ENCODE measurements around the gene UNC5C. TPM values are rescaled to one million over a fixed set of nuclear protein-coding genes. Genes with fewer than 3 reads are reported as not detected.

UNC5C gene
- total RNA-seq, 2 donors from 2014 or later, result not detected

DNA sequence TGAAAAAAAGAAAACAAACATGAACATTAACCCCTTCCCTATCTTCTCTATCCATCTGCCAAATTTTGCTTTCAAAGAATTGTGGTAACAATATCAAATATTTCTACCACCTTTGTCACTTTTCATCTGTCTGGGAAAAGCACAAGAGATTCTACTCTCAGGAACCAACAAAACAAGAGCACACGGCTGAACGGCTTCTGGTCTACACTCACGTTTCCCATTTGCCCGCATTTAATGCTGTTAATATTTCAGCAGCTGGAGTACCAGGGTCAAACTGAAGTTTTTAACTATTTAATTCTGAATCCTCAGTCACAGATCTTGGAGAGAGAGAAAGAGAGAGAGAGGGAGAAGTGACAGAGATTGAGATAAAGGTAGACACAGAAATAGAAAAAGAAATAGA, 91.4 kb downstream of the UNC5C start:
- Mint-ChIP-seq H3K36me3 (no peaks in the 10 kb centered on the region), H3K27ac (no peak overlapping the region), H3K9me3 (peaks cover 0 to 4% of the 10 kb centered on the region in 2 donors)
- ATAC-seq, result no peak
- DNase-seq (ENCODE audit: low spot score in 2 of 2), result no peak

DNA sequence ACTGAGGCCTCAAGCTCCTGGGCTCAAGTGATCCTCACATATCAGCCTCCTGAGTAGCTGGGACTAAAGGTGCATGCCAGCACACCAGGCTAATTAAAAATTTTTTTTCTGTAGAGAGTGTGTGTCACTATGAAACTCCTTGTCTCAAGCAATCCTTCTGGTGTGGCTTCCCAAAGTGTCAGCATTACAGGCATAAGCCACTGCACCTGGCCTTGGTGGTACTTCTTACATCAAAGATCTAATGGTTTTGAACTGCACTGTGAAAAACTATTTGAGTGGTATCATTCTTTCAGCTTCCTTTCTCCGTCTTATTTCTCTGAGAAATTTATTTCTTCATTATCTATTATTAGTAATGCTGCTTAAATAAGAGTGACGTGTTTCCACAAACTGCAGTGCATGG, 98.5 kb downstream of the UNC5C start:
- Mint-ChIP-seq H3K36me3 (no peaks in the 10 kb centered on the region), H3K27ac (no peak overlapping the region), H3K9me3 (no peaks in the 10 kb centered on the region)
- DNase-seq (ENCODE audit: low spot score in 2 of 2) (no peak), ATAC-seq (no peak)

DNA sequence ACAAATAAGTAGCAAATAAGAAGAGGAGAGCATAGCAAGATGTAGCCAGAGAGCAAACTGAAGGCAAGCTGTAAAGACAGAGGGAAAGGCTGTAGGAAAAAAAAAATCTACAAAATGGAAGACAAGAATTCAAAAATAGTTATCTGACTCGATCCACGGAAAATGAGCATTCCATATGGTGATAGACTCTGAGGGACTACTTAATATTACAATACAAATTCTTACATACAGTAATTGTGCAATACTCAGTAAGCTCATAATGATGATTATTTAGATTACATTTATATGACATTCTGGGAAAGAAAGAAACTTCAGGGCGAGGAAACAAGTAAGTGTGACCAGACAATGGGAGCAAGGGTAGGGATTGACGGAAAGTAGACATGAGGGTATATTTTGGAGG, 102.6 kb downstream of the UNC5C start:
- ATAC-seq (no peak), DNase-seq (ENCODE audit: low spot score in 2 of 2) (no peak)
- Mint-ChIP-seq H3K9me3 (no peaks in the 10 kb centered on the region), H3K27ac (no peak overlapping the region), H3K36me3 (no peaks in the 10 kb centered on the region)

DNA sequence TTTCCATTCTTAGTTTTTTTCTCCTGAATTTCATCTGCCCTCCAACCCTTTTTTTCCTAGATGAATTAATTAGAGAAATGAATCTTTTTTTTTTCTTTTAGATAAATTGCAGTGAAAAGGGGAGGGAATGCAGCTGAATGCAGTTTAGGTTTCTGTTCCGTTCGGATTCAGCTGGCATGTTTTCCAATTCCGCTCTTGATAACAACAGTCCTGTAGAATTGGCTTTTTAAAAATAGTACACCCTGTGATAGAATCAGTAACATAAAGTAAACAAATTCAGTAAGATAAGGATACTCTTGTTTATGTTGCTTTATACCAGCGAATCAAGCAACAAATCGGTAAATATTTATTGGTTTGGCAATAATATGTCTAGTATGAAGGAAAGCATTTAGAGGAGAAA, 103.5 kb downstream of the UNC5C start:
- no peaks in the 10 kb centered on the region for H3K9me3 Mint-ChIP-seq
- H3K27ac Mint-ChIP-seq, result no peak overlapping the region
- no peaks in the 10 kb centered on the region for H3K36me3 Mint-ChIP-seq
- no peak for DNase-seq (ENCODE audit: low spot score in 2 of 2)
- no peak for ATAC-seq

DNA sequence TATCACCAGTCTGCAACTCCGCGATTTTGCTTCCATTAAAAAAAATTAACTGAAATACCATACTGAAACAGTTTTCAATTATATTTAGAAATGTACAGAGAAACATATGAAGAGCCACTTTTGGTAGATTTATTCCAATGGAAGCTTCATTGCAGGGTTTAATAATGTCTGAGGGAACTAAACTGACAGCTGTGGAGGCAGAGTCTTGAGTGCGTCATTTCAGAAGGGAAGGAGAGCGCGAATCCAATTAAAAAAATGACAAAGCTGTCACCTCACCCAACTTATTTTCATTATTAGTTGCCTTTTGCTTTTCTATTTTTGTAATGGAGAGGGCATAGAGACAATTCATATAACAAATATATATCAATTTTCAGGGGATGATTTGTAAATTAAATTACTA, 104.0 kb downstream of the UNC5C start:
- DNase-seq (ENCODE audit: low spot score in 2 of 2) (no peak), ATAC-seq (no peak)
- Mint-ChIP-seq H3K36me3 (no peaks in the 10 kb centered on the region), H3K27ac (no peak overlapping the region), H3K9me3 (no peaks in the 10 kb centered on the region)

DNA sequence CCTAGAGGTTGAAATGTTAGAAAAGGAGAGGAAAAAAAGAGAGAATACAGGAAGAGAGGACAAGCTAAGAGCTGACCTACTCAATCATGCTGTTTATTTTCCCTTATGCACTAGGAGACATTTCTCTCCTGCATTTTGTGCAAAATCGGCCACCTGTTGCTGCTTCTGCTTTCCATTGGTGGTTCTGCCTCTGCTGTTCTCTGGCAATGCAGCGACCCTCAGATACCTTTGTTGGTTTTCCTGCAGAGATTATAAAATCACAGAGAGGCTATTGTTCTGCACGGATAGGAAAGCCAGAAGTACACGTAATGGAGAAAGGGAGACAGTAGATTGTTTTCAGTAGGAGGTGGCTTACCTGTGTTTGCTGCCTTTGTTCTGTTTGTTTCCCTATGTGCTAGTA, 108.9 kb downstream of the UNC5C start:
- Mint-ChIP-seq H3K27ac (no peak overlapping the region), H3K9me3 (no peaks in the 10 kb centered on the region), H3K36me3 (no peaks in the 10 kb centered on the region)
- DNase-seq (ENCODE audit: low spot score in 2 of 2) (no peak), ATAC-seq (no peak)

DNA sequence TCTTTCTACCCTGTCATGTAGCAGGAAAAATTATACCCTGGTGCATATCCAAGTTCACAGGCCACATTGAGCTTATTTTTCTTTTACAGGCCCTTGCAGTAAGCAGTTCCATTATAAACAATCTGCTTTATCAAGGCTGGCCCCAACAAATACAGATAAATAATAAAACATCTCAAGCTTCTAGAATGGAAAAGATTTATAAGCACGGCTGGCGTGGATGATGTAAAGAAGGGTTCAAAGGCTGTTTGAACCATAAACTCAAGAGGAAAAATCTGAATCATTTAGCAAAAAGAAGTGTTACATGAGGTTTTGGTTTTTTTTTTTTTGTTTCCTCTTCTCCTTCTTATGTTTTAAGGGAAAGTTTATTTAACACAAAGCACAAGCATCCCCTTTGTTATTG, 109.7 kb downstream of the UNC5C start:
- DNase-seq (ENCODE audit: low spot score in 2 of 2) (no peak), ATAC-seq (no peak)
- H3K9me3 Mint-ChIP-seq, result no peaks in the 10 kb centered on the region
- no peaks in the 10 kb centered on the region for H3K36me3 Mint-ChIP-seq
- H3K27ac Mint-ChIP-seq, result no peak overlapping the region

DNA sequence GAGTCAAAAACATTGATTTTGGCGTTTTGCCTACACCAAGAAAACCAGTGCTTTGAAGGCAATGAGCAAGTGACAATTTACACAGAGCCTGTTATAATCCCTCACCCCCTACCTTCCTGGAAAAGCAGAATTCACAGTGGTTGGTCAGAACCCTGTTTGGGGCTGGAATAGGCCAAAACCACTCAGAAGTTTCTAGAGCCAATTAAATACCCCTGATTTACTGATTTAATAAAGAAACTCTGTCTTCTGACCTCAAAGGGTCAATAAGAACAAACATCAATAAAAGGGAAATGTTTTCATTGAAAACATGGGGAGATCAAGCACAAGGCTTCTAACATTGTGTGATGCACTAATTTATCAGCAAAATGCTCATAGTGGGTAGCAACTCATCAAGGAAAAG, 116.3 kb downstream of the UNC5C start:
- Mint-ChIP-seq H3K9me3 (no peaks in the 10 kb centered on the region), H3K27ac (no peak overlapping the region), H3K36me3 (no peaks in the 10 kb centered on the region)
- DNase-seq (ENCODE audit: low spot score in 2 of 2) (no peak), ATAC-seq (no peak)

DNA sequence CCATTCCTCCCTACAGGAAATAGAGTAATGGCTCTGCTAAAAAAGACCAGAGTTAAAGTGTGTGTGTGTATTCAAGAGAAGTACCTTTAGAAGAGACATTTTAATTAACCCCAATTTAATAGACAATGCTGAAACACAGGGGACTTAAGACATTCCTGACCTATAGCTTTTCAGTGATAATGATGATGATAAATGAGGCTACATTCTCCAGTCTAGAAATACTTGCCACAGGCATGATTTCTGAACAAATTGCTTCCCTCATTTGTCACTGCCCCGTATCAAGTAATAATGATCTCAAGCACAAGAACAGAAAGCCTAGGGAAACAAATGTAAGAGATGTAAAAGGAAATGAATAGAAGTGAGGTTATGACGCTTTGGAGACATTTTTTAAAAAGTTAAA, 117.1 kb downstream of the UNC5C start:
- Mint-ChIP-seq H3K27ac (no peak overlapping the region), H3K9me3 (no peaks in the 10 kb centered on the region), H3K36me3 (no peaks in the 10 kb centered on the region)
- DNase-seq (ENCODE audit: low spot score in 2 of 2) (no peak), ATAC-seq (no peak)

DNA sequence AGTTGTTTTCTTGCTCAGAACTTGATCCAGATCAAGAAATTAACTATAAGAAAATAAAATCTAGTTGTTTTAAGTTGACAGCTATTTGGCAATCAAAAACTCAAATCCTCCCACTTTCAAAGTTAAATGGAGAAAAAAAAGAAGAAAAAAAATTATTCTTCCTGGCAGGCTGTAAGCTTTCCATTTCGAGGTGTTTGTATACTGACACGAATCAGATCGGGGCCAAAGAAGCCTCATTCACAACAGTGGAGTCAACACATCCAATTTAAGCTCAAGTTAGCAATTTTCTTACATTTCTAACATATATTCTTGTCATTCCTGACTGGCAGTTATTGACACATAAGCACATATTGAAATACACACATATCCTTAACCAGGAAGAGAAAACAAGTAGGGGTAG, 119.4 kb downstream of the UNC5C start:
- Mint-ChIP-seq H3K36me3 (no peaks in the 10 kb centered on the region), H3K9me3 (no peaks in the 10 kb centered on the region), H3K27ac (no peak overlapping the region)
- ATAC-seq, result no peak
- DNase-seq (ENCODE audit: low spot score in 2 of 2), result no peak

DNA sequence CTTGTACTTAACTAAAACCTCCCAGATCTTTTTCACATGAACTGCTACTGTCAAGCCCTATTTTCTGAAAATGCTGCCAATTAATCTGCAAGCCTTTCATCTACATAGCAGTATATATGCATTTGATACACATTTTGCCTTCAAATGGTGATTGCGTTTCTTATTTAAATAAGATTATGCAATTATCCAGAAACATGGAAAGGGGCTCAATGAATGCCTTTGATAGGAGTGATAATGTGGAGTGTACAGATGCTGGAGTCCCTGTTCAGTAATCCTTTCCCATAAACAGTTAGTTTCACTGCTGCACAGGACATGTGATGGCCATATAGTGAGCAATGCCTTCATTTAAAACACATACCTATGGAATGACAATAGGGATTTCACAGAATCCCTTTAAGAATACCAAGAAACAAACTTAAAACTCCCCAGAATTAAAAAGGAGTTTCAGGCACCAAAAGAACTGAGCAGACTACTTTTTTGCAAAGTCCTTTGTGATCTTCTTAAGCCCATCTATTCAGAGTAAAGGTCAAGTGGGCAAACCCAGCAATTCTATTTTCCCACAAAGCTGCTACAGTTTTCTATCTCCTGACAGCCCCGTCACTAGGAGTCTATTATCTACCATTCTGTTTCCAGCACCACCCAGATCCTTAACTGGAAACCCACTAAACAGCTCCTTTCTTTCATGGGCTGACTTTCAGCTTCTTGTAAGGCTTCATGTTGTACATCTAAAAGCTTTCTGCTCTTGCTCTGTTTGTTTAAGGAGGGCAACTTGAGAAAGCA, 120.3 kb downstream of the UNC5C start:
- no peak for ATAC-seq

DNA sequence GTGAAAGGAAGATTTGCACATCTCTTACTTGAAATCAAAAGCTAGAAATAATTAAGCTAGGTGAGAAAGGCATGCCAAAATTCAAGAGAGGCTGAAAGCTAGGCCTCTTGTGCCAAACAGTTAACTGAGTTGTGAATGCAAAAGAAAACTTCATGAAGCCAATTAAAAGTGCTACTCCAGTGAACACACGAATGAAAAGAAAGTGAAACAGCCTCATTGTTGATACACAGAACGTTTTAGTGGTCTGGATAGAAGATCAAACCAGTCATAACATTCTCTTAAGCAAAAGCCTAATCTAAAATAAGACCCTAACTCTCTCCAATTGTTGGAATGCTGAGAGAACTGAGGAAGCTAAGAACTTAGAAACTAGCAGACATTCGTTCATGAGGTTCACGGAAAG, 122.3 kb downstream of the UNC5C start:
- DNase-seq (ENCODE audit: low spot score in 2 of 2) (no peak), ATAC-seq (no peak)
- Mint-ChIP-seq H3K27ac (no peak overlapping the region), H3K36me3 (no peaks in the 10 kb centered on the region), H3K9me3 (no peaks in the 10 kb centered on the region)

More for the DNA sequence above, 120.3 kb downstream of the UNC5C start:
- no peaks in the 10 kb centered on the region for H3K36me3 Mint-ChIP-seq
- no peak overlapping the region for H3K27ac Mint-ChIP-seq
- no peak for DNase-seq (ENCODE audit: low spot score in 2 of 2)
- no peaks in the 10 kb centered on the region for H3K9me3 Mint-ChIP-seq

DNA sequence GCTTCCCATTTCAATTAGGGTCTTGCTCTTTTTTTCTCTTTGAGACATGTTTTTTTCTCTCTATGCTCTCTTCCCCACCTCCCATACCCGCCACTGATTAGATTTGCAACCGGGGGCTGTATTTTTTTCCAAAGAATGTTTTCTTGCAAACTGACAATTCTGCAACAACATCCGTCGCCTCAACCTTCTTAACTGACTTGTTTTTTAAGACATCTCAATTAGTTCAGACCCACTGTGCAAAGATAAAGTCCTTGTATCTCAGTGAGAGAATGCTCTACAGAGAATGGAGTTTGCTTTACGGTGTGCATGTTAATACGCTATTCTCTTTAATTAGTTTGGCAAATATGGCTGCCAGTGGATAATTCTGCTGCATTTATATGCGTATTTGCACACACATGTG, 126.3 kb downstream of the UNC5C start:
- ATAC-seq, result no peak
- H3K9me3 Mint-ChIP-seq, result no peaks in the 10 kb centered on the region
- H3K36me3 Mint-ChIP-seq, result no peaks in the 10 kb centered on the region
- H3K27ac Mint-ChIP-seq, result no peak overlapping the region
- no peak for DNase-seq (ENCODE audit: low spot score in 2 of 2)

DNA sequence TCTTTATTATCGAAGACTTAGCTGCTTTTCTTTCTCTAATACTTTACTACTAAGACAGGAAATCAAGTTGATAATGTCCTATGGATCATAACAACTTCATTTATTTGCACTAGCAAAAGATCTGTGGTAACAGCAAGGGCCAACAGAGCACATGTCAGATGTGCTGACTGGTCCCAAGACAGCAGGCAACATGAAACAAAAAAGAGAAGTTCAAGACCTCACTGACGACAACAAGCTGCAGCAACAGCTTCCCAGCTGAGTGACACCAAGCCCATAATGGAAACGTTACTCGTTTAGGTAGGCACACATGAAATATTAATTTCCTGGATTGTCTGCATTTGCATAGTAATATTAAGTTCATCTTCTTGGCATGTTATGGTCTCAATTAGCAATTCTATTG, 126.9 kb downstream of the UNC5C start:
- H3K9me3 Mint-ChIP-seq, result no peaks in the 10 kb centered on the region
- DNase-seq (ENCODE audit: low spot score in 2 of 2) (no peak), ATAC-seq (no peak)
- H3K27ac Mint-ChIP-seq, result no peak overlapping the region
- no peaks in the 10 kb centered on the region for H3K36me3 Mint-ChIP-seq

DNA sequence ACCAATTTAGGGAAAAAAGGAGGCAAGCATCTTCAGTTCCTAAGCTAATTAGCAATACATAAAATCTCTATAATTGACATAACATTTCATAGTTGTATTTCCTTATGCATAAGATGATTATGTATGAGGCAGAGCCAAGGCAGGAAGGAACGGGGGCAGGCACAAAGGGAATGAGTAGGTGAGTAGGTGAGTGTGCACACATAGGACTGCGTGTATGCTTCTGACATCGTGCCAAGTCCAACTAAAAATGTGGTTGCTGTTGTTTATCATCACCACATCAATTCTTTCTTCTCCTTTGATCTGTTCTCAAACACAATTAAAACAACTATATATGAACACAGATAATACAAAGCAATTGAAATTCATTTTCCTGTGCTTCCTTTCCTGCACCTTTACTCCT, 131.2 kb downstream of the UNC5C start:
- ATAC-seq, result no peak
- H3K9me3 Mint-ChIP-seq, result no peaks in the 10 kb centered on the region
- no peaks in the 10 kb centered on the region for H3K36me3 Mint-ChIP-seq
- H3K27ac Mint-ChIP-seq, result no peak overlapping the region
- no peak for DNase-seq (ENCODE audit: low spot score in 2 of 2)

DNA sequence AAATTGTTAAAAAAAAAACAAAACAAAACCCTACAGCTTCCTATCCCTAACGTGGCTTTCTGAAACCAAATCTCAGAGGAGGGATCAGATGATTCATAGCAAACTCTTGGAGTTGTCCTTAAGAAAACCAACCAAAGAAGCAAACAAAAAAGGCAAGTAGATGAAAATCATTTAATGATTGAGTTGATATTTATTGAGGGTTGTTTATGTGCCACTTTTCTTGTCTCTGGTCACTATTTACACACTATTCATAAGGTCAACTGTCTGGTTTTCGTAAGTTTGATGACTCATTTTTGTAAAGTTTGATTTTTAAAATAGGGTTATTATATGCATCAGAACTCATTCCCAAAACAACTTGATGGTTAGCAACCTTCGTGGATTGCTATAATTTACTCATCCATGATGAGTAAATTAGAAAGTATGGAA, 133.4 kb downstream of the UNC5C start:
- no peaks in the 10 kb centered on the region for H3K36me3 Mint-ChIP-seq
- no peak overlapping the region for H3K27ac Mint-ChIP-seq
- H3K9me3 Mint-ChIP-seq, result no peaks in the 10 kb centered on the region
- ATAC-seq (no peak), DNase-seq (ENCODE audit: low spot score in 2 of 2) (no peak)

DNA sequence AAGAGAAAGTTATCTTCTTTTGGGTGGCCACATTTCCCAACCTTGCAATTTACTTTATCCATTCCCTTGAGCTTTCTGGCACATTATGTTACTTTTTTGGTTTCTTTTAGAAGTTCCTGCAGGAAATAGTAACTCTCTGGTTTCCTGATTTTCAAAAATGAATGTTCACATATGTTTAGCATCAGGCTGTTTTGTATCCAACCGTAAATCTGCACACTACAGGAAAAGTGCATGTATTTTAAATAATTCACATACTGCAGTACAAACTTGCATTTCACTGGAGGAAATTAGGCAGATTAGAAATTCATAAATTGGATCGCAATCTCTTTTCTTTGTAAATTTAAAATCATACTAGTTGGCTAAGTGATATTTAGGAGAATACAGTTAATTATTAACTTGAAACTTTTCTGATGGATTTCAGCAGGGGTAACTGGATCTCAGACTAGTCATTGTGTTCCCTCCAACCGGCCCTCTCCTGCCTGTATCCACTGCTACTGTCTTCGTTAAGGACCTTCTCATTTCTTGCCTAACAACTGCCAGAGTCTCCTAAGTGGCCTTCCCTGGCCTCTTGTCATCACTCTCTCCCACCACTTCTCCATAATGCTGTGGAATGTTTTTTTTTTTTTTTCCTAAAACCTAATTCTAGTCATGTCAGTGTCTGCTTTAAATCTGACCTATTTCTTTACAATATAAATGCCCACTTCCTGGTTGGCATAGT, 137.2 kb downstream of the UNC5C start:
- Mint-ChIP-seq H3K36me3 (no peaks in the 10 kb centered on the region), H3K9me3 (no peaks in the 10 kb centered on the region), H3K27ac (no peak overlapping the region)
- no peak for DNase-seq (ENCODE audit: low spot score in 2 of 2)
- no peak for ATAC-seq

DNA sequence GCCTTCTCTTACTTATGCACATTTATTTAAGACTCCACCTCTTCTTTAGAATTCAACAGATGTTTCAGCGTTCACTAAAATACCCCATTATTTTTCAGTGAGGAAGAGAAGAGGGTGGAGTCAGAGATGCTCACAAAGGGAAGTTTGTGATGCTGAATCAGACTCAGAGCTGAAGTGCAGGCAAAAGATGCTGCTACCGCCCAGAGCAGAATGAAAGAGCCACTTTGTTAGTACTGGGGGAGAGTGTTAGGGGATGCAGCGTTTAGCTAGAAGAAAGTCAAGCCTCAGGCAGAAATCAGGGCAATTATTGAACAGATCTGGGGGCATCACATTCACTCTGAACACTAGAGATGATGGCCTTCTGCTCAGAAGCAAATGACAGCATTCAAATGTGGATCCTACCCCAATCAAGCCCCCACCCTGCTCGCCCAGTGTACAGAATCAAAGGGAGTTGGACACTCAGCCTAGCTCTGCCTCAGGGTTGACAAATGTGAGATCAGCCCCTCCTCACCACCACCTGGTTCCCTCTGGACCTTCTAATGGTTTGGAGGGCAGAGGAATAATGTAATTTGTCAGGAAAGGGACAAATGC, 138.3 kb downstream of the UNC5C start:
- H3K27ac Mint-ChIP-seq, result no peak overlapping the region
- no peaks in the 10 kb centered on the region for H3K36me3 Mint-ChIP-seq
- DNase-seq (ENCODE audit: low spot score in 2 of 2) (no peak), ATAC-seq (no peak)
- H3K9me3 Mint-ChIP-seq, result no peaks in the 10 kb centered on the region
